HepG2 (cell line): ENCODE data around the gene DOCK1.

Experiments
- MIER3 ChIP-seq: IDR thresholded peaks from 2 replicates; pipeline ENCODE4 v1.6.1; 2016; ENCODE audit warnings: missing compliant biosample characterization, borderline replicate concordance
- ZNF292 ChIP-seq: sonication (generic); formaldehyde crosslinking; IDR thresholded peaks from 2 replicates; pipeline ENCODE4 v1.8.1; 2022; ENCODE audit warnings: mild to moderate bottlenecking, low read depth, missing genetic modification reagents, borderline replicate concordance
- TF ChIP-seq, protein P1 (sequence below): sonication (generic); formaldehyde crosslinking; IDR thresholded peaks from 2 replicates; pipeline ENCODE4 v1.4.0; 2020; ENCODE audit warnings: missing genetic modification reagents

DNA sequence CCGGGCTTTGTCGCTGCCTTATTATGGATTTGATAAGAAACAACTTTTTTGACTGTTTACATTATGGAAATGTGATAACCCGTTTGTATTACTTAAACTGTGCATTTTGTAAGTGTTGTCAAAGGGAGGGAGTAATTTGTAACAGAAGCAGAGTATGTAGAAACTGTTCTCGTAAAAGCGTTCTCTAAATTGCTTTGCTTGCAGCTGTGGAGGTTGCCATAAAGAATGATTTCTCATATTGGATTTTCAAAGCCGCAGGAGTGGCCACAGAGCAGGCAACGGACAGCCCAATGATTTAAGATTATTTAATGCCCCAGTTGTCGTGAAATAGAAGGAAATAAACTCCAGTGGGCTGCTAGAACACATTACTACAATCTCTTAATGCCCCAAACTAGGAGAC lies 405.2 kb downstream of the DOCK1 start:
- TF ChIP-seq, protein P1, sequence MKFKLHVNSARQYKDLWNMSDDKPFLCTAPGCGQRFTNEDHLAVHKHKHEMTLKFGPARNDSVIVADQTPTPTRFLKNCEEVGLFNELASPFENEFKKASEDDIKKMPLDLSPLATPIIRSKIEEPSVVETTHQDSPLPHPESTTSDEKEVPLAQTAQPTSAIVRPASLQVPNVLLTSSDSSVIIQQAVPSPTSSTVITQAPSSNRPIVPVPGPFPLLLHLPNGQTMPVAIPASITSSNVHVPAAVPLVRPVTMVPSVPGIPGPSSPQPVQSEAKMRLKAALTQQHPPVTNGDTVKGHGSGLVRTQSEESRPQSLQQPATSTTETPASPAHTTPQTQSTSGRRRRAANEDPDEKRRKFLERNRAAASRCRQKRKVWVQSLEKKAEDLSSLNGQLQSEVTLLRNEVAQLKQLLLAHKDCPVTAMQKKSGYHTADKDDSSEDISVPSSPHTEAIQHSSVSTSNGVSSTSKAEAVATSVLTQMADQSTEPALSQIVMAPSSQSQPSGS (CRISPR knock-in tag): no peak
- no peak for TF ChIP-seq ZNF292 (CRISPR knock-in tag)
- TF ChIP-seq MIER3: no peak
